Astrocyte of the spinal cord (primary cell): ENCODE data around the gene KIF5C.

Experiments used
- DNase-seq: peaks from one replicate; pipeline ENCODE4 v3.0.0; 2011; ENCODE audit warnings: low read depth, low spot score
- H3K4me3 ChIP-seq: 2 replicates; pipeline ENCODE4 v1.5.1; 2011; ENCODE audit warnings: low read depth, mild to moderate bottlenecking, low read length, moderate library complexity
- CTCF ChIP-seq: IDR thresholded peaks from 2 replicates; pipeline ENCODE4 v1.5.1; 2012; ENCODE audit warnings: low read depth, mild to moderate bottlenecking, low read length, inconsistent platforms
- in situ Hi-C: cut with HindIII; loops from 2 replicates; pipeline ENCODE4 v1.10.0; 2017; ENCODE audit warnings: low sequenced_read_pairs

The KIF5C gene

DNA sequence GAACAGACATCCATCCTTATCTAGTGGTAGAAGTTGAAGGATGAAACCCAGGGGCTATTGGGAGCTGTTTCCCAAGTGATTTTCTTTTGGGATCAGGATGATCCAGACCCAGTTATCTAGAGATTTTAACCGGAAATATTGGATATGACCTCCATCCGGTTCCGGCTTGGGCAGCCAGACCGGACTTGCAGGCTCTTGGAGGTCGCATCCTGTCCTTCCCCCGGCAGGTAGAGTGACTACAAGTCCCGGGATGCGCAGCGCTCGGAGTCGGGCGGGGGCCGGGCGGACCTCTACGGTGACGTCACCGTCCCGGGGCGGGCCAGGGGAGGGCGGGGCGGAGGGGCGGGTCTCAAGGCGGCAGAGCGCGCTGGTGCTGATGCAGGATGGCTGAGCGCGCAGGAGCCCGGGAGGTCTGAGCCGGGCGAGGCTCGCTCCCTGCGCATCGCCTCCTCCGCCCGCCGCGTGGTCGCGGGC lies at the start of gene KIF5C:
TSS of gene KIF5C (plus strand) at position 360 of the 474 bp plus-strand sequence. CDS start 391 bp downstream, outside the sequence.
- peak; percentile 83 for DNase-seq
- in situ Hi-C loops: no loop called here
- TF ChIP-seq CTCF: no peak
- peak within 1 kb of the TSS; percentile 12 for H3K4me3 ChIP-seq

DNA sequence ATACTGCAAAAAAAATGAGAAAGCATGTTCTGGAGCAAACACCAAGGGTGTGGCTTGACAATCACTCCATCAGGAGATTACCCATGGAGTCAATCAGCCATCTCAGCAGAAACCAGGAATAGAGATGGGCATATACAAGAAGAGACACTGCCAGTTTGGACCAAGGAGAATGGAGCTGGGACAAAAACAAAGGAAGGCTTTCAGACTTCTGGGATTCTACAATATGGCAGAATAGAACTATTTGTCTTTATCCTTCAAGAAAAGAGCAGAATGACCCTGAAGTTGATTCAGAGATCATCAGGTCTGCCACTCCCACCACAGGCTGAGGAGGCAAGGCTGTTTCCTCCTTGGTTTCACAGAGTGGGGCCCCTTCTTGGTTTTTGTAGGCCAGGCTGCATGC lies 48.2 kb upstream of the KIF5C start:
- TF ChIP-seq CTCF: no peak

DNA sequence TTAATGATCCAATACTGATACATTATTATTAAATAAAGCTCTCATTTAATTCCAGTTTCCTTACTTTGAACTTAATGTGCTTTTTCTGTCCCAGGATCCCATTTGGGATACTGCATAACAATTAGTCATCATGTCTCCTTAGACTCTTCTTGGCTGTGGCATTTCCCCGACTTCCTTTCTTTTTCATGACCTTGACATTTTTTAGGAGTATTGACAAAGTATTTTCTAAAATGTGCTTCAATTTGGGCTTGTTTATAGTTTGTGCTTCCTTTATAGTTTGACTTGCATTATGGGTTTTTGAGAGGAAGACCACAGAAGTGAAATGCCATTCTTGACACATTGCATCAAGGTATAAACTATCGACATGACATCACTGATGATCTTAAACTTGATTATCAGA lies 46.1 kb upstream of the KIF5C start:
- no peak for TF ChIP-seq CTCF
- no peak overlapping the region for H3K4me3 ChIP-seq
- DNase-seq: no peak
- in situ Hi-C loops: no loop called here

More for the DNA sequence above, 48.2 kb upstream of the KIF5C start:
- no peak overlapping the region for H3K4me3 ChIP-seq
- no peak for DNase-seq
- in situ Hi-C loops: no loop called here

- TF ChIP-seq CTCF: peak; percentile 13
- in situ Hi-C loops: no loop called here
- no peak for DNase-seq
- no peak overlapping the region for H3K4me3 ChIP-seq
Measured at GRCh38 chr2:148829618-148830017, 45.4 kb upstream of the KIF5C start.

DNA sequence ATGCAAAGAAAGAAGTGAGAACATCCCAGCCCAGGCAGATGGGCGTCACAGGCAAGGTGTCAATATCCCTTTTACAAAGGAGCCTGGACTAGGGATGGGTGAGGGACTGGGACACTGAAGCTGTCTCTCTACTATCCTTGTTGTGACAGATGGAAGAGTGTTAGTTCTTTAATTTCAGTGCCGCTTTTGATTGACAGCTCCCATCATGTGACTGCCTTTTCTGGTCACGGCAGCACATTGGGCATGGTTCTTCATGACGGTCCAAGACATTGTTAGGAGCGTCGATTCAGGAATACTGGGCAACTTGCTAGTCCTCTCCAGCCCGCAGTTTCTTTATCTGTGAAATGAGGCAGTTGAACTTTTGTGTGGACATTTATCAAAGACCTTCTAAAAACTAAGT lies 42.4 kb upstream of the KIF5C start:
- no peak for DNase-seq
- in situ Hi-C loops: no loop called here
- TF ChIP-seq CTCF: no peak
- no peak overlapping the region for H3K4me3 ChIP-seq

DNA sequence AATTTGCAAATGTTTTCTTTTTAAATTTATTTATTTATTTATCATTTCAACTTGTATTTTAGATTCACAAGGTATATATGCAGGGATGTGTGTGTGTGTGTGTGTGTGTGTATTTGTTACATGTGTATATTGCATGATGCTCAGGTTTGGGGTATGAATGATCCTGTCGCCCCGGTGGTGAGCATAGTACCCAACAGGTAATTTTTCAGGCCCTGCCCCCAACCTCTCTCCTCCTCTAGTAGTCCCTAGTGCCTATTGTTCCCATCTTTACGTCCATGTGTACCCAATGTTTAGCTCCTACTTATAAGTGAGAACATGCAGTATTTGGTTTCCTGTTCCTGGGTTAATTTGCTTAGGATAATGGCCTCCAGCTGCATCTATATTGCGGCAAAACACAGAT lies 33.0 kb upstream of the KIF5C start:
- no peak for TF ChIP-seq CTCF
- no peak overlapping the region for H3K4me3 ChIP-seq
- DNase-seq: no peak
- in situ Hi-C loops: no loop called here

GRCh38 chr2:148848146-148848545 lies 26.9 kb upstream of the KIF5C start:
- no peak for TF ChIP-seq CTCF
- in situ Hi-C loops: no loop called here
- no peak overlapping the region for H3K4me3 ChIP-seq
- DNase-seq: no peak
